Stimulated activated CD4-positive, alpha-beta T cell treated with anti-CD3 and anti-CD28 coated beads, TNF-alpha, amount 100 ng/mL, for 24 hours (primary cell): ENCODE data around the gene LRRC15.

Experiments used
- DNase-seq, 3 experiments: peaks; one replicate each; pipeline ENCODE4 v3.0.0-alpha.2; 2020; ENCODE audit warnings: low read depth in 3 of 3

The LRRC15 gene

GRCh38 chr3:194369522-194370279, at the start of gene LRRC15:
TSS of gene LRRC15 (minus strand) at chr3:194369743. CDS start at chr3:194361043, 8,700 bp downstream.
- no peak for DNase-seq

- no peak for DNase-seq
Observed at GRCh38 chr3:194418671-194419070, 49.1 kb upstream of the LRRC15 start.

GRCh38 chr3:194407423-194407822, 37.9 kb upstream of the LRRC15 start:
- DNase-seq: no peak

- no peak for DNase-seq
Observed at GRCh38 chr3:194405766-194406165, 36.2 kb upstream of the LRRC15 start.

- peak in 1 of 3 experiments; percentile 34 for DNase-seq
Observed at GRCh38 chr3:194404365-194405140, 35.0 kb upstream of the LRRC15 start.

GRCh38 chr3:194401868-194402329, 32.4 kb upstream of the LRRC15 start:
- DNase-seq: no peak

GRCh38 chr3:194401346-194401745, 31.8 kb upstream of the LRRC15 start:
- DNase-seq: no peak

- no peak for DNase-seq
Observed at GRCh38 chr3:194399874-194400411, 30.4 kb upstream of the LRRC15 start.

- DNase-seq: no peak
Observed at GRCh38 chr3:194399166-194399565, 29.6 kb upstream of the LRRC15 start, which contains the start of gene GP5. TSS of gene GP5 (minus strand) at chr3:194399266. CDS start at chr3:194398282, 984 bp downstream.

GRCh38 chr3:194397757-194398312, 28.3 kb upstream of the LRRC15 start:
- DNase-seq: no peak

- peak in 1 of 3 experiments; percentile 29 for DNase-seq
Observed at GRCh38 chr3:194396859-194397756, 27.6 kb upstream of the LRRC15 start.

- DNase-seq: no peak
Observed at GRCh38 chr3:194396539-194396858, 27.0 kb upstream of the LRRC15 start.

GRCh38 chr3:194395778-194396538, 26.4 kb upstream of the LRRC15 start:
- DNase-seq: peak; percentile 17 to 61 (median 25)

GRCh38 chr3:194395212-194395611, 25.7 kb upstream of the LRRC15 start:
- DNase-seq: no peak

GRCh38 chr3:194392576-194392975, 23.0 kb upstream of the LRRC15 start:
- no peak for DNase-seq

- no peak for DNase-seq
Observed at GRCh38 chr3:194390835-194391234, 21.3 kb upstream of the LRRC15 start.

GRCh38 chr3:194389269-194389668, 19.7 kb upstream of the LRRC15 start:
- no peak for DNase-seq

GRCh38 chr3:194387926-194388418, 18.4 kb upstream of the LRRC15 start:
- DNase-seq: no peak

- no peak for DNase-seq
Observed at GRCh38 chr3:194387276-194387675, 17.7 kb upstream of the LRRC15 start.

- no peak for DNase-seq
Observed at GRCh38 chr3:194386648-194387047, 17.1 kb upstream of the LRRC15 start.
